Right lung (tissue), 5 donors: Measurements from ENCODE around the gene RFX4. TPM values are rescaled to one million over a fixed set of nuclear protein-coding genes. Genes with fewer than 3 reads are reported as not detected.

Source experiments
- DNase-seq, 2 donors: peaks; one replicate each; pipeline ENCODE4 v3.0.0-alpha.2; 2013
- polyA plus RNA-seq, 5 donors: library from polyadenylated mRNA; unstranded; fragments of 120-200 nt; gene quantifications; one replicate each; pipeline versions ENCODE4 v1.2.1 to v1.2.3, GENCODE V29; 2013; ENCODE audit warnings: inconsistent platforms in 1 of 5, low replicate concordance in 1 of 5; ENCODE audit not compliant: insufficient read length in 5 of 5, insufficient read depth in 1 of 5

RFX4 gene
- polyA plus RNA-seq, 5 donors = not detected

DNA sequence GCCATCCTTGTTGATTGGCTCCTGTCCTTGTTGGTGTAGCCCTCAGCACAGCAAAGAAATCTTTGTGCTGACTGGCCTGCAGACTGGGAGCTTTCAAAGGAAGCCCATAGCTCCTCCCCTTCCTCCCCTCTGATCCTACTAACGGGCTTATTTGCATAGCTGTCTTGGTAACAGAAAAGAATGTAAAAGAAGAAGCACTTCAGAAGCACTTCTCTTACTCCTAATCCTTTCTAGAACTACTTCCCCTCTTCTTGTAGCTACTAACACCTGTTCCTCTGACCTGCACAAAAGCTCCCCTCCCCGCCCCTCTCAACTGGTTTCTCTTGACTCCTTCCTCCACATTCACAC, 177.4 kb downstream of the RFX4 start:
- peak; percentile 33 to 37 for DNase-seq

DNA sequence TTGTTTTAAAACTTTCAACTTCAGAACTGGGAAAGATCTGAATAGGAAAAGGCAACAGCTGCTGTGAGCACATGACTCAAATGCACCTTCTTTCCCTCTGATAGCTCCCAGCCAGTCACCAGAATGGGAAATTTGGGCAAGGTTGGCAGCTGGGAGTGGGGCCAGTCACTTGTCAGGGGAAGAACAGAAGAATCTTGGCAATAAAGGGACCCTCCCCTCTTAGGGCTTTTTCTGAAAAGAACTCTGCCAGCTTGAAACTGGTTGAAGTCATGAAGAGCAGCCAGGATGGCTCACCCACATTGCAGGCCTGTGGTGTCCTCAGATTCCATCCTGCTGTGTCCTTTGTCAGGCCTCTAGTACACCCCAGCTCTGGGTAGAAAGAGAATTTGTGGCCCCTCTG, 181.4 kb downstream of the RFX4 start:
- DNase-seq = no peak

DNA sequence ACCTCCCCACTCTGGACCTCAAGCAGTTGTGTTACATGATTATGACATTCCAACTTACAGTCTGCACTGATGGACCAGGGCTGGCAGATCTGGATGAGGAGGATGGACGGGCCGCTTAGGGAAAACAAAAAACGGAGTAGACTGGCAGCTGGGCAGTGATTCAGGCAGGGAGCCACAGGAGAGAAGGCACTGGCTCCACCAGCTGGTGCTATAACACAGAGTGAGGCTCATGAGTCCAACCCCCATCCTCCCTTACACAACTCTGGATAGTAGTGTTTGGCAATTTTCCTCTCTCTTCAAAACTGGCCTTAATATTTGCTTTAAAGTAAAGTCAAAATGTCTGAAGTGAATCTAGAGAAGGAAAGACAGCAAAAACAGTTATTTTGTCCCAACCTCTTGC, 181.9 kb downstream of the RFX4 start:
- DNase-seq = no peak

DNA sequence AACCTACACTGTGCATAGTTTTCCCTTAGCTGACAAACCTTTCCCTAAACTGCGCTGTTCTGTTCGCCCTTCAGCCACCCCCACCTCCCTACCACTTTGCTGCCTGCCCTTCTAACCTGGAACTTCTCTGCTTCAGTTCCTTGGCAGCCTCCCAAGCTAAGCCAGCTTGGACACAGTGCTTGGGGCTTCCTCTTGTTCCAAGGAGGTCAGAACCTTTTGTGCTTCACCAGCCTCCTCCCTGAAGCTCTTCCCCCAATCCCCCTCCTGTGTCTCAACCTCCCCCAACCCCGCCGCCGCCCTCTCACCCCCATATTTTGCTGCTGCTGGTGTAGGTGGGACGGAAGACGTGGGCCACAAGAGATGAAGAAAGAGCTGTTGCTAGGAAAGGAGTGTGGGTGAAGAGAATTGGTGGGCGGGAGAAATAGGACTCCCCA, 183.6 kb downstream of the RFX4 start:
- no peak for DNase-seq

DNA sequence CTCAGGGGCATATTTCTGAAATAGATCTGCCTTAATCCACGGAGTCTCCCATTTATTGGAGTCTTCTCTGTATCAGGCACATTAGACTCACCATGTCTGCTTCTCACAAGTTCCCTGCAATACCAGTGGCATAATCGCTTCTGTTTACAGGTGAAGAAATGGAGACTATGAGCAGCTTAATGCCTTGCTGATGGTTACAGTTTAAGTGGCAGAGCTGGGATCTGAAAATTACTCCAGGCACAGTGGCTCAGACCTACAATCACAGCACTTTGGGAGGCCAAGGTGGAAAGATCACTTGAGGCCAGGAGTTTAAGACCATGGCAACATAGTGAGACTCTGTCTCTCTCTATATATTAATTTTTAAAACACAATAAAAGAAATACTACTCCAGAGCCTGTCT, 184.4 kb downstream of the RFX4 start:
- DNase-seq = no peak

DNA sequence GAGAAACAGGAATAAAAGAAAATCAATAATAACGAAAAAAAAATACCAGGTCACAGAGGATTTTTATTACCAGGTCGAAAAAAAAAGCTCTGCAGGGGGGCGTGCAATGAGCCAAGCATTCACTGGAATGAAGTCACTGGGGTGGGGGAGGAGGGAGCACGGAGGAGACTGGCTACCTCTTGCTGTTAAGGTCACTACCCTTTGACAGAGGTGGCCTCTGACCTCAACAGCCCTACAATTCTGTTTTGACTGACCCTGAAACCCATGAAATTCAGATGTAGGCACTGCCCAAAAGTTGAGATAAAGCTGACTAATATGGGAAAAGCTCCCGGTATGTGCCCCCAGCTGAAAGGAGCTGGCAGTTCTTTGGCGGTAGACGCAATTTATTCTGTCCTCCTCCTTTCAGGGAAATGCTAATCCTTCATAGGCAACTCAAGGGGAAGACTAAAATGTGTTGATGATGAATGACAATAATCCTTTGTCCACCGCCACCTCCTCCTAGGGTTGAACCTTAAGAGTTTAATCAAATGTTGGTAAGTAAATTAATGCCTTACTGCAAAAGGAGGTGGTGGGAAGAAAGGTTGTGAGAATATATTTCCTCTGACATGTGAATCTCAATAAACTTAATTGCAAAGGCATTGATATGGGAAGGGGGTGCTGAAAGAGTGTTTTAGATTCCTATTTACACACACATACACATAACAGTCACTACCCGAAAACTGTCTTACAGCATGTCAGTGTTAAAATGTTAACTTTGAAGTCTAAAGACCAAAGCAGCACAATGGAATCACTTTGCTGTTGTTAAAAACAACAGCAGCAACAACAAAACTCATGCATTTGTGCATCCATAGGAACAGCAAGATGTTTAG, 185.4 kb downstream of the RFX4 start:
- DNase-seq = no peak

DNA sequence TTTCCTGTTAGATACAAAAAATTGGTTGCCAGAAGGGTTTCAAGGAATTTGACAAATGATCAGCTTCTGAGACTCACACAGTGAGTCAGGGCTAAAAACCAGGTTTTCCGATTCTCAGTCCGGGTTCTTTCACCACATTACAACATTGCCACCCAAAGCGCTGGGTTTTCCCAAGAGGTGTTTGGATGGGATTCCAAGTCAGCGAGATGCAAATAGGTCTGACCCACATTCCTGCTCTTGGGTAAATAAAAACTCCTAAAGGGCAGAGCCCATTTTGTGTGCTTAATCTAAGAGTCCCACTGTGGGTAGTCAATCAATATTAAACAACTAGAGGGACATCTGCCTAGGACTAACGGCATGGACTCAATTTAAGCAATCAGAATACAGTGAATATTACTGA, 186.3 kb downstream of the RFX4 start:
- no peak for DNase-seq

DNA sequence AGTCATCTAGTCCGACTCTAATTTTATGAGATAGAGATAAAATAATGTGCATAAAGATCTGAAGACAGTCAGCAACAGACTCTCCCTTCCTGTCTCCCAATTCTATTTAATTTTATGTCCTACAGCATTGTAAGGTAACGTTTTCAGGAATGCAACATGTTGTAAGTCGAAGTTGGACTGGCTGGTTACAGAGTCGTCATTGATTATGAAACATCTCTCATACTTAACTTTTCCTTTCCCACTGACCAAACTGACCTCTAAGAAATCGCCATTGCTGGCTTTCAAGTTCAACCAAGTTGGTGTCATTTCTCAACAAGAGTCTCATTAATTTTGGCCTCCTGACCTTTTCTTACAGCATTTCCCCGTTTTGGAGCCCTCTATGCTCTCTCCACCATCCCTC, 186.7 kb downstream of the RFX4 start:
- no peak for DNase-seq

DNA sequence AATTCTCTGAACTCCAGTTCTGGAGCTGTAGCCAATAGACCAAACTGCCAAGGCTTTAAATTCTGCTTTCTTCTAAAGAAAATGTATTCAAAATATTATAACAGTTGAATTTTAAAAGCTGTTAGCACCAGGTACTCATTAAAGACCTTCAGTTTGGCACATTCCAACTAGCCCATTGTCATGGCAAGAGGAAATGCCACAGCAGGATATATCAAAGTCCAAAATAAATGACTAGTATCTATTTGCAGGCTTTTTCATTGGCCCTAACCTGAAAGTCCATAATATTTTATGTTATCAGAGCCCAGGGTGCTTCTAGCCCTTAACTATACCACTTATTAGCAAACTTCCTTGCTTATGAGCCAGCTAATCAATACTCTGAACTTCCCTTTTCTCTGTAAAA, 188.6 kb downstream of the RFX4 start:
- no peak for DNase-seq

DNA sequence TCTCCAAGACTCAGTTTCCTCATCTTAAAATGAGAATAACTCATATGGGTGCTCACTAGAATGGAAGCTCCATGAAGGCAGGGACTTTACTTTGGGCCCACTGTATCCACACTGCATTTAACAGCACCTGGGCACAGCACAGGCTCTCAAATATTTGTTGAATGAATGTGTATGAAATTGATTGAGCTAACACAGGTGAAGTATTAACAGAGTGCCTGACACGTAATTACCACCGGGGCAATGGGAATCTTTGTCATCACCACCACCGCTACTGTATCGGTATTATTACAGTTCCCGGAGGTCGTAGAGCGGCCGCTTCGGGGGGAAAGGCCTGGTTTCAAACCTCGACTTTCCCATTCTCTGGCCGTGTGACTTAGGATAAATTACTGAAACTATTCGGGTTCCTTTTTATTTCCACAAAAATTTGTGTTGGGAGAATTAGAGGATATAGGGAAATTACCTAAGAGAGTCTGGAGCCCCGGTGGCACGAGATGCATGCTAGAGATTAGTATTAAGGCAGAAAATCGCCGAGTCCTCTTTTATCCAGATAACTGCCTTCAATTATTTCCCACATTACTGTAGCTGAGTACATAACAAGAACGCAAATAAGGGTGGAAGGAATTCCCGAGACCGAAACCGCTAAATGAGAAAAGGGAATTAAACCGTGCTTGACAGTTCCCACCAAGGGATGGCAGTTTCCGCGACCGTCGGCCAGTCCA, 190.6 kb downstream of the RFX4 start:
- no peak for DNase-seq

DNA sequence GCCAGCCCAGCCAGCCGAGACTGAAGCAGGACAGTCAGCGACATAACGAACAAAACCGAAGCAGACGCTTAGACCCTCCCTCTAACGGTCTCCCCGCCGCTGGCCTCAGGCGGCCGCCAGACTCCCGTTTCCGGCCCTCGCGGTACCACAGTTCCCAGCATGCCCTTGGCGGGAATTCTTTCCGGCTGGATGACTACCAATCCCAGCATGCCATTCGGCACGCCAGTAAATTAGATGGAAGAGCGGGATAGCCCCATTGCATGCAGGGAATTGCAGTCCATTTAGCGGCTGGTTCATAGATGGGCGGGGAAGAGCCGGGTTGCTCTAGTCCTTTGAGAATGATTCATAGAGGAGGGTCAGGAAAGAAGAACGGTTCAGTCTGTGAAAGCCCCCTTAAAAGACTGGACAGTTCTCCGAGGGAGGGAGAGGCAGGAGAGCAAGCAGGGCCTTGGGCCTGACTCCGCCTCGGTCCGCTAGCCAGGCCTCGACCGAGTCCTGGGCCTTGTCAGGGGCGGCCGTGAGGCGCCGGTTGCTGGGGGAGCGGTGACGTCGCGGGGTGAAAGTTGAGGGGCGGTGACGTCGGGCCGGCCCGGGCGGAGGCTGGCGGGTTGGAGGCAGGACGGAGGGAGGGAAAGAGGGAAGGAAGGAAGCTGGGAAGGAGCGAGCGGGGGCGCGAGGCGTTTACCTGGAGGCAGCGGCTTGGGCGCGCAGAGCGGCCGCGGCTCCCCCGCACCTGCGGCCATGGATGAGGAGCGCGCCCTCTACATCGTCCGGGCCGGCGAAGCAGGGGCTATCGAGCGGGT, 191.4 kb downstream of the RFX4 start, which contains the start of gene RIC8B:
TSS of gene RIC8B (plus strand) at position 678 of the 803 bp plus-strand sequence. CDS start at position 742, 64 bp downstream.
- DNase-seq = peak; percentile 99

DNA sequence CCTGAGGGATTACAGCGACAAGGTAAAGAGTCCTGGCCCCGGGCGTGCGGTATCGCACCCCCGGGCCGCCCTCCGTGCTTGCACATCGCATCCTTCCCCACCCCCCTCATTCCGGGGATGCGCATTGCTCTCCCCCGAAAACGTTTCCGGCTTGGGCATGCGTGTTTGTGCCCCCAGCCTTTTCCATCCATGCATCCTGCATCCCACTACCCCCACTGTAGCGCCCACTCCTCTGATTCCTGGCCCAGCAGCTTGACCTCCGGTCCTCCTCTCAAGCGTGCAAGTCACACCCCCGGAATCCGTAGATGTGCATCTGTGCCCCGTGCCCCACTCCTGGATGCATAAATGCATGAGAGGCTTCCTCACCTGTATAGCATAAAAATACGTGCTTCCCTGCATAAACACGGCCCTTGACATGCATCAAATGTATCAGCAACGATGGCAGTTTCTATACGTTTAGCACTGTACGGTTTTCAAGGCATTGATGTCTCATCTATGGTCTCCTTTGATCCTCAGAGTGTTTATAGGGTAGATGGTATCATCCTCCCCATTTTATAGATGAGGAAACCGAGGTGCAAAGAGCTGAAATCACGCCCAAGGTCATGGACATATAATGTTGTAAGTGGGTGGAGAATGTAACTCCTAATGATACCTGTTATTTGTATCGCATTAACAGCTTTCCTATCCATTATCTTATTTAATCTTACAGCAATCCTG, 192.2 kb downstream of the RFX4 start:
- no peak for DNase-seq

DNA sequence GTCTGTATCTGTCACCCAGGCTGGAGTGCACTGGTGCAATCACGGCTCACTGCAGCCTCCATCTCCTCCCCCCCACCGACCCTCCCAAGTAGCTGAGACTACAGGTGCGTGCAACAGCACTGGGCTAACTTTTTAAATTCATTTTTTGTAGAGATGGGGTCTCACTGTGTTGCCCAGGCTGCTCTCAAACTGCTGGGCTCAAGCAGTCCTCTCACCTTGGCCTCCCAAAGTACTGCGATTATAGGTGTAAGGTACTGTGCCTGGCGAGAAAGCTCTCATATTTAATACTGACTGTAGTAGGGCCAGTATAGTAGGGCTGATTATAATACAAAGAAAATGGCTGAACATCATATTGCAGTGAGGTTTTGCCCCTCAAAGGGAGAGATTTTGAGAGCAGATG, 194.1 kb downstream of the RFX4 start:
- no peak for DNase-seq

DNA sequence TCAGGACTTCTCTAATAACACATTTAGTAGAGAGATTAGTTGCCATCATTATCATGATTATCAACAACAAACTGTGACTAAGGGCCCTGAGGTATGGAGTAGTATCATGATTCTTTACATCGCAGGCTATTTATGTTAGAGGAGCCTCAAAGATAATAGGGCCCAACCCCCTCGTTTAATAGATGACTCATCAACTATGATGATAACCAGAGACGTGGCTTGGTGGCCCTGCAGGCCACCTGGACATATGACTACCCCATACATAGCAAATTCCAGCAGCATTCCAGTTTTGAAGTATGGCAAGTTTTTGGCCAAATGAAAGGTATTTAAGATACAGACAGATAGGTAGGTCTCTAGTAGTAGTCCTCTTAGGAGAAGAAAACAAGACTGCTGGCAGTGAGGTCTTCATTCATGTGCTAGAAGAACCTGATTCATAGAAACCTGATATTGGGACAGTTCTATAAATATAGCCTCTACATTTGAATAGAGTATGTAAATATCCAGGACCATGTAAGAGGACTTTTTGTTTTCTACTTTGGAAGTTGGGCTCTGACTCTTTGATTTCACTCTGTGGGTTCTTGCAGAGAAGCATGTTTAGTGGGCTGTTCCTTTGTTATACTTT, 197.3 kb downstream of the RFX4 start:
- DNase-seq = no peak

DNA sequence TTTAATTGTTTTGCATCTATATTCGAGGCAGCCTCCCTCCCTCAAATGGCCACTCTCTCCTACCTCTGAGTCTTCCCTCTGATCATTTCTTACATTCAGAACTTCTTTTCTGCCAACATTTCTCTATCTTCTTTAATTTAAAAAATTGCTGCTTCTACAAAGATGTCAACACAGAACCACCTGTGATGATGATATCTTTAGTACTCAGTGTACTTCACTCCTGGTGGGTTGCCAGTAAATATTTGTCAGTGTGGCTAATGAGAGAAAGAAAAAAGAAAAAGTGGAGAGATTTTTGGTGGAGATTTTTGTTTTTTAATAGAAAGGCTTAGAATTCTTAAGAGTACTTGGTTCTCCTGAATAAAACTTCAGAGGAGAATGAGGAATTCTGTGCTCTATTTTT, 199.8 kb downstream of the RFX4 start:
- DNase-seq = no peak

DNA sequence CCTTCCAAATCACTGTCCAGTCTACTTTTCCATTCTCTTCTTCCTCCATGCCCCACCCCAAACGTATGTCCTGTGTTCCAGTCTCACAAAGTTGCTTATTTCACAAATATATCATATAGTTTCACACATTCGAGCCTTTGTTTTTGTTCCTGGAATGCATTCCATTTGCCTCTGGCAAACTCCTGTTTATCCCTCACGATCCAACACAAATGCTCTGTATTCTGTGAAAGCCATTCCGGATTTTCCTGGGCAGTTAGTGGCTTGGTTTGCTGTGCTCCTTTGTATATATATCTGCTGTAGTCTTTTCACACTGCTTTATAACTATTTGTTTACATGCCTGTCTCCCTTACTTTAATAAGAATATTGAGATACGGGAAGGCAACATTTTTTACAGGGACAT, 200.7 kb downstream of the RFX4 start:
- no peak for DNase-seq

DNA sequence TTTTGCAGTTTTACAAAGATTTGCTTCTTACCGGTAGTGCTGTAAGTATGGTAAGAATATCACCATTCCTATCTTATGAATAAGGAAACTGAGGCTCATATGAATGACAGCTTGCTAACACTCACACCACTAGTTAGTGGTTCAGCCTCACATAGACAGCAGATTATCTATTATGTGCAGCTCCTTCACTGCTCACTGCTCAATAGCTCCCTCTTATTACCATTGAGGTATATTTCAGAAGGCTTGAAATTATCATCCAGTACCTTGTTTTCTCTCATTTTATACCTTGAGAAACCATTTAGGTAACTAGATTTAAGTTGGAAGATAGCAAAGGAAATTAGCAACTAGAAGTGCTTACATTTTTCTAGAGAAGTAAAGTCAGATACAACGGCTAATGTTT, 207.2 kb downstream of the RFX4 start:
- no peak for DNase-seq

DNA sequence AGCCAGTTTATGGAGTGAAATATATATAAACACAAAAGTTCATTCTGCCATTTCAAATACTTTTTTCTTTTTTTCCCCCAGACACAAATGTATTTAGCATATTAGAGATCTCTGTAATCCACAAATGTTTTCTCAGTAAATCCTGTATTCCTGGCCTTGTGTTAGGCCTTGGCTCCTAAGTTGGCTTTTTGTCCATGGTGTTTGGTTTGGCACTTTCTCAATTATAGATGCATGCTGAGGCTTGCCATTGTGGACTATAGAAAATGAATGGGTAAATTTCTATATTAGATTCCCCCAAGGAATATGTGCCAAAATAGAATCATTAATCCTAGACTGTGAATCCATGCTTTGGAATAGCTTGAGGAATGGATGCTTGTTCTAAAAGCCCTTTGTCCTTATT, 208.7 kb downstream of the RFX4 start:
- no peak for DNase-seq

DNA sequence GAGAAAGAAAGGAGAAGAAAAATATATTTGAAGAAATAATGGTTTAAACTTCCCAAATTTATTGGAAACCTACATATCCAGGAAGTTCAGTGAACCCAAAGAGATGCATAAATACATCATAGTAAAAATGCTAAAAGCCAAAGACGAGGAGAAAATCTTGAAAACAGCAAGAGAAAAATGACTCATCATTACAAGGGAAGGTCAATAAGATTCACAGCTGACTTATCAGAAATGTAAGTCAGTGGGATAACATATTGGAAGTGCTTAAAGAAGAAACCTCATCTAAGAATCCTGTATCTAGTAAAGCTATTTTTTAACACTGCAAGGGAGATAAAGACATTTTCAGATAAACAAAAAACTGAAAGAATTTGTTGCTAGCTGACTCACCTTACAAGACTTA, 211.6 kb downstream of the RFX4 start:
- no peak for DNase-seq

DNA sequence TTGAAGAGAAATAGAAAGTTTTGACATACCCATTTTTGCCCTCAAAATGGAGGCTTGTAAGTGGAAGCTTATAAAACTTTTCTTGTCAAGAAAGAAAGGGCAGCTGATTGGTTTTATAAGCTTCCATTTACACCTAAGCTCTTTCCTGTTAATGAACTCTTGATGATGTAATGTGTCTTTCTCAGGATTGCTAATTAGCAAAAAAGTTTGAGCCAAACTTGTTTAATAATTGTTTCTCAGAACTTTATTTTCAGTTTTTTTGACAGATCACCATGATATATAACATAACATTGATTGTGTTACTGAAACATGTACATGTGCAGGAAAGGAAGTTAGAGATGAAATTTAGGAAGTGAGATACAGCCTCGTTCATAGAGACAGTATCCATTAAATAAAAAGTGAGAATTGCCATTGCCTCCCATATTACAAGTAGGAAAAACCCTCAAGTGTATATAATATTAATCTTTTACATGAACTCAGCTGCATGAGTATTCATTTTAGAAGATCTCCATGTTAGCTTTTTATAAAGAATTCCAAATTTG, 218.4 kb downstream of the RFX4 start:
- DNase-seq = no peak
